GM12878 (cell line): Measurements from ENCODE around the gene SCN4A. TPM values are rescaled to one million over a fixed set of nuclear protein-coding genes. Genes with fewer than 3 reads are reported as not detected.
"Not testable (repeated sequence)": the region's sequence is repeated elsewhere in the genome, so short reads cannot be mapped to it uniquely, and the experiment has no call there.

ENCODE experiments used
- ATAC-seq: fragments of 200-7000 bp; cut with Tn5 transposase; 3 replicates; pipeline ENCODE4 v1.9.1; 2020; ENCODE audit warnings: mild to moderate bottlenecking, moderate library complexity
- BruUV-seq: library from RNA; stranded (reverse); fragments of 400-500 nt; replicated peaks from 2 replicates; lab custom pipeline; 2021; lab: Mats Ljungman, UMichigan
- CTCF ChIA-PET: fragments of 300-600 bp; sonication (Branson Sonifier 250); formaldehyde crosslinking; extraction: SDS; loops from one replicate; lab custom pipeline; 2021; ENCODE audit warnings: inconsistent platforms; lab: Yijun Ruan, JAX
- POLR2A ChIA-PET: fragments of 350-600 bp; formaldehyde crosslinking; extraction: SDS; loops from one replicate; lab custom pipeline; 2021; ENCODE audit warnings: inconsistent platforms; lab: Charles Lee
- RAD21 ChIA-PET: fragments of 300-600 bp; sonication (Branson Sonifier 250); formaldehyde crosslinking; loops from one replicate; lab custom pipeline; 2023; ENCODE audit warnings: antibody characterized with exemption; ENCODE audit not compliant: unreplicated experiment; lab: Charles Lee
- SMC1A ChIA-PET: fragments of 300-600 bp; sonication (Branson Sonifier 250); formaldehyde crosslinking; loops from one replicate; lab custom pipeline; 2023; ENCODE audit not compliant: unreplicated experiment, uncharacterized antibody; lab: Charles Lee
- DNase-seq: peaks from one replicate; pipeline ENCODE4 v3.0.0-alpha.2; 2011; ENCODE audit warnings: low read depth, low spot score
- FAIRE-seq: peaks from 3 replicates; lab custom pipeline; 2011; peaks lifted over from hg19 to GRCh38; lab: Jason Lieb, UNC
- H2AFZ ChIP-seq: 2 replicates; pipeline ENCODE4 v1.6.0; 2011; ENCODE audit warnings: low read depth, low read length, control low read depth; ENCODE audit not compliant: control insufficient read depth
- H3K27ac ChIP-seq: 2 replicates; pipeline ENCODE4 v1.5.1; 2011; ENCODE audit warnings: control low read depth; ENCODE audit not compliant: control insufficient read depth, insufficient read depth
- H3K27me3 ChIP-seq, 2 experiments: replicated peaks in 1 of 2; 2 replicates each; pipeline versions ENCODE4 v1.6.0 to v1.6.1; 2011; ENCODE audit warnings: low read length in 1 of 2; ENCODE audit not compliant: control insufficient read depth in 2 of 2, insufficient read depth in 2 of 2
- H3K36me3 ChIP-seq, 2 experiments: 2 replicates each; pipeline ENCODE4 v1.5.1; 2011; ENCODE audit warnings: low read length in 1 of 2; ENCODE audit not compliant: control insufficient read depth in 2 of 2, insufficient read depth in 2 of 2
- H3K4me1 ChIP-seq: 2 replicates; pipeline ENCODE4 v1.6.1; 2011; ENCODE audit warnings: mild to moderate bottlenecking, low read length, moderate library complexity, mixed read lengths; ENCODE audit not compliant: control insufficient read depth, insufficient read depth
- H3K4me2 ChIP-seq: 2 replicates; pipeline ENCODE4 v1.6.0; 2011; ENCODE audit warnings: control low read depth; ENCODE audit not compliant: control insufficient read depth, insufficient read depth
- H3K4me3 ChIP-seq: fragments of 200-600 bp; sonication (generic); 2 replicates; pipeline ENCODE4 v1.5.1; 2016
- H3K79me2 ChIP-seq: 2 replicates; pipeline ENCODE4 v1.6.0; 2011; ENCODE audit warnings: low read length; ENCODE audit not compliant: control insufficient read depth, insufficient read depth
- H3K9ac ChIP-seq: 2 replicates; pipeline ENCODE4 v1.8.0; 2011; ENCODE audit warnings: low read length, control low read depth, mixed read lengths; ENCODE audit not compliant: control insufficient read depth, insufficient read depth
- H3K9me3 ChIP-seq: replicated peaks from 3 replicates; pipeline ENCODE4 v1.5.1; 2011; ENCODE audit warnings: mild to moderate bottlenecking, low read length; ENCODE audit not compliant: control insufficient read depth, insufficient read depth
- H4K20me1 ChIP-seq: 2 replicates; pipeline ENCODE4 v1.6.0; 2011; ENCODE audit not compliant: control insufficient read depth, insufficient read depth
- BHLHE40 ChIP-seq, 2 experiments: fragments of 450-650 bp in 1 of 2; IDR thresholded peaks; 2 replicates each; pipeline ENCODE4 v1.6.1; 2011 to 2017; ENCODE audit warnings: low read depth in 2 of 2, borderline replicate concordance in 1 of 2, improper control_type of control experiment in 1 of 2, low read length in 1 of 2, mild to moderate bottlenecking in 1 of 2
- IKZF2 ChIP-seq, 2 experiments: fragments of 450-650 bp; IDR thresholded peaks; 2 replicates each; pipeline ENCODE4 v1.6.1; 2017; ENCODE audit warnings: mild to moderate bottlenecking in 2 of 2, moderate library complexity in 2 of 2
- MEF2B ChIP-seq: fragments of 450-650 bp; IDR thresholded peaks from 2 replicates; pipeline ENCODE4 v1.6.1; 2018; ENCODE audit warnings: mild to moderate bottlenecking, moderate library complexity; ENCODE audit not compliant: partially characterized antibody, poor library complexity, severe bottlenecking
- MTA2 ChIP-seq: fragments of 450-650 bp; IDR thresholded peaks from 2 replicates; pipeline ENCODE4 v1.6.1; 2016; ENCODE audit warnings: low read depth, mild to moderate bottlenecking, moderate library complexity
- NBN ChIP-seq: fragments of 450-650 bp; IDR thresholded peaks from 2 replicates; pipeline ENCODE4 v1.6.1; 2016
- POU2F2 ChIP-seq: IDR thresholded peaks from 3 replicates; pipeline ENCODE4 v1.6.1; 2011; ENCODE audit warnings: low read depth, mild to moderate bottlenecking, low read length, borderline replicate concordance
- SPI1 ChIP-seq: IDR thresholded peaks from 2 replicates; pipeline ENCODE4 v1.6.1; 2011; ENCODE audit warnings: low read depth, mild to moderate bottlenecking, low read length, moderate library complexity, borderline replicate concordance; ENCODE audit not compliant: insufficient read depth
- WGBS: methylation state at CpG from one replicate; pipeline ENCODE4 v1.1.6; 2016; ENCODE audit warnings: low lambda C conversion rate; ENCODE audit not compliant: insufficient replicate concordance, insufficient coverage; ENCODE audit errors: missing lambda C conversion rate; 5-methylcytosine and 5-hydroxymethylcytosine counted together
- in situ Hi-C: fragments of 300-500 bp; cut with MboI; formaldehyde crosslinking; loops from 9 replicates; pipeline ENCODE4 v1.14.3; 2018; ENCODE audit warnings: mixed read lengths
- intact Hi-C: fragments of 100-400 bp; cut with micrococcal nuclease; formaldehyde crosslinking; loops from one replicate; pipeline ENCODE4 v1.14.2; 2022; ENCODE audit not compliant: unreplicated experiment
- polyA plus RNA-seq, 11 experiments: library from polyadenylated mRNA; depleted of rRNA in 4 of 11; unstranded in 6 of 11; stranded (reverse) in 5 of 11; fragments of >200 nt; fragmentation: Nextera tagmentation in 4 of 11; fragmentation: Illumina TruSeq in 1 of 11; extraction: Ambion mirVana in 4 of 11; extraction: Trizol in 1 of 11; gene quantifications; 1 replicate in 1 of 11; 2 replicates in 10 of 11; pipeline versions ENCODE4 v1.2.1 to v1.2.3, GENCODE V29; 2011 to 2016; ENCODE audit warnings: inconsistent platforms in 2 of 11, missing spikeins in 2 of 11, low read depth in 1 of 11
- total RNA-seq, 4 experiments: library from RNA; depleted of rRNA in 3 of 4; stranded (reverse); fragments of >200 nt in 3 of 4; fragmentation: Illumina TruSeq in 1 of 4; extraction: Trizol in 1 of 4; gene quantifications; 2 replicates each; pipeline versions ENCODE4 v1.2.1 to v1.2.3, GENCODE V29; 2013 to 2021
- TF ChIP-seq, protein P1 (sequence below): fragments of 450-650 bp; IDR thresholded peaks from 2 replicates; pipeline ENCODE4 v1.6.1; 2017; ENCODE audit warnings: low read depth, mild to moderate bottlenecking, moderate library complexity
- TF ChIP-seq, protein P2 (sequence below): fragments of 450-650 bp; IDR thresholded peaks from 2 replicates; pipeline ENCODE4 v1.6.1; 2017; ENCODE audit warnings: mild to moderate bottlenecking, low read depth, inconsistent platforms; ENCODE audit not compliant: poor library complexity, severe bottlenecking
- TF ChIP-seq, protein P3 (sequence below): fragments of 450-650 bp; IDR thresholded peaks from 2 replicates; pipeline ENCODE4 v1.6.1; 2017; ENCODE audit warnings: mild to moderate bottlenecking, moderate library complexity

Gene SCN4A
- total and polyA plus RNA-seq, 10 of the 15 experiments (the other 5 are each of a cell fraction or from before 2014, with no cell fraction given) = under 0.01 to 0.15 (median 0.07) TPM; not detected in 4

DNA sequence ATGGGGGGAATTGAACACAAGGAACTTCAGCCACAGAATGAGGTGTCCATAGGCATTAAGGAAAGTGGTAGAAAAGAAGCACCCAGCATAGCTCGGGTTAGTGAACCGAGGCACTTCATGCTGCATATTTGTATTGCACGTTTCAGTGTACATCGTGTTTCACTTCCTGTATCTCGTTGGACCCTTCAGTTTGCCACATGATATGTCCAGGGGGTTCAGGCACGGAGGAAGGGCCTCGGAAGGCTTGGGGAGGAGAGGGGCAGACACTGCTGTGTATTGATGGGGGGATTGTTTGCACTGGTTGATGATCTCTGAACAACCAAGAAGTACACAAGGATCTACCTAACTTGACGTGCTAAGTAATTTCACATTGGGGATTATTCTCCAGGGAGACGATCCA, 50.3 kb downstream of the SCN4A start:
- H3K27me3 ChIP-seq, intact Hi-C loops, H3K4me3 ChIP-seq: not testable (repeated sequence)
- H3K27ac ChIP-seq = peak overlapping the region; percentile 62; the same call in 1 of the 2 replicates
- in situ Hi-C loops = loop anchor here (5.0 kb wide), 2 partner anchors 100 to 210 kb away; partner anchors contain the start of genes ERN1 and ICAM2
- ChIA-PET POLR2A (interaction anchor here (0.6 to 1.5 kb wide), 7 partner anchors 9 to 1236 kb away, joined by 3 to 15 read pairs (median 4); partner anchors contain the start of genes CD79B and POLG2), RAD21 (interaction anchor here (1.2 to 9.2 kb wide), 7 partner anchors 11 to 210 kb away, joined by 3 to 288 read pairs (median 13); partner anchors contain the start of genes CD79B and ICAM2)
- ATAC-seq = peak; percentile 80
- TF ChIP-seq, protein P1, sequence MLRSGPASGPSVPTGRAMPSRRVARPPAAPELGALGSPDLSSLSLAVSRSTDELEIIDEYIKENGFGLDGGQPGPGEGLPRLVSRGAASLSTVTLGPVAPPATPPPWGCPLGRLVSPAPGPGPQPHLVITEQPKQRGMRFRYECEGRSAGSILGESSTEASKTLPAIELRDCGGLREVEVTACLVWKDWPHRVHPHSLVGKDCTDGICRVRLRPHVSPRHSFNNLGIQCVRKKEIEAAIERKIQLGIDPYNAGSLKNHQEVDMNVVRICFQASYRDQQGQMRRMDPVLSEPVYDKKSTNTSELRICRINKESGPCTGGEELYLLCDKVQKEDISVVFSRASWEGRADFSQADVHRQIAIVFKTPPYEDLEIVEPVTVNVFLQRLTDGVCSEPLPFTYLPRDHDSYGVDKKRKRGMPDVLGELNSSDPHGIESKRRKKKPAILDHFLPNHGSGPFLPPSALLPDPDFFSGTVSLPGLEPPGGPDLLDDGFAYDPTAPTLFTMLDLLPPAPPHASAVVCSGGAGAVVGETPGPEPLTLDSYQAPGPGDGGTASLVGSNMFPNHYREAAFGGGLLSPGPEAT = peak; percentile 52; the same call in 1 of the 2 replicates
- TF ChIP-seq BHLHE40 (IDR thresholded peaks at IDR 0.05; ENCODE audit: borderline replicate concordance in 1 of 2, low read depth in 2 of 2, low read length in 1 of 2) (peak; percentile 52 to 91; a peak in 3 of 4 replicates), MTA2 (peak; percentile 45; the same call in 1 of the 2 replicates), MEF2B (peak; percentile 80), IKZF2 (IDR thresholded peaks at IDR 0.05) (peak; percentile 52 to 65; a peak in 3 of 4 replicates), SPI1 (peak; percentile 79), NBN (0 out of 2 replicates have a peak, but pooled peaks have one; percentile 65), POU2F2 (0 out of 3 replicates have a peak, but pooled peaks have one; percentile 32)
- TF ChIP-seq, protein P2, sequence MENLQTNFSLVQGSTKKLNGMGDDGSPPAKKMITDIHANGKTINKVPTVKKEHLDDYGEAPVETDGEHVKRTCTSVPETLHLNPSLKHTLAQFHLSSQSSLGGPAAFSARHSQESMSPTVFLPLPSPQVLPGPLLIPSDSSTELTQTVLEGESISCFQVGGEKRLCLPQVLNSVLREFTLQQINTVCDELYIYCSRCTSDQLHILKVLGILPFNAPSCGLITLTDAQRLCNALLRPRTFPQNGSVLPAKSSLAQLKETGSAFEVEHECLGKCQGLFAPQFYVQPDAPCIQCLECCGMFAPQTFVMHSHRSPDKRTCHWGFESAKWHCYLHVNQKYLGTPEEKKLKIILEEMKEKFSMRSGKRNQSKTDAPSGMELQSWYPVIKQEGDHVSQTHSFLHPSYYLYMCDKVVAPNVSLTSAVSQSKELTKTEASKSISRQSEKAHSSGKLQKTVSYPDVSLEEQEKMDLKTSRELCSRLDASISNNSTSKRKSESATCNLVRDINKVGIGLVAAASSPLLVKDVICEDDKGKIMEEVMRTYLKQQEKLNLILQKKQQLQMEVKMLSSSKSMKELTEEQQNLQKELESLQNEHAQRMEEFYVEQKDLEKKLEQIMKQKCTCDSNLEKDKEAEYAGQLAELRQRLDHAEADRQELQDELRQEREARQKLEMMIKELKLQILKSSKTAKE = peak; percentile 20
- TF ChIP-seq, protein P3, sequence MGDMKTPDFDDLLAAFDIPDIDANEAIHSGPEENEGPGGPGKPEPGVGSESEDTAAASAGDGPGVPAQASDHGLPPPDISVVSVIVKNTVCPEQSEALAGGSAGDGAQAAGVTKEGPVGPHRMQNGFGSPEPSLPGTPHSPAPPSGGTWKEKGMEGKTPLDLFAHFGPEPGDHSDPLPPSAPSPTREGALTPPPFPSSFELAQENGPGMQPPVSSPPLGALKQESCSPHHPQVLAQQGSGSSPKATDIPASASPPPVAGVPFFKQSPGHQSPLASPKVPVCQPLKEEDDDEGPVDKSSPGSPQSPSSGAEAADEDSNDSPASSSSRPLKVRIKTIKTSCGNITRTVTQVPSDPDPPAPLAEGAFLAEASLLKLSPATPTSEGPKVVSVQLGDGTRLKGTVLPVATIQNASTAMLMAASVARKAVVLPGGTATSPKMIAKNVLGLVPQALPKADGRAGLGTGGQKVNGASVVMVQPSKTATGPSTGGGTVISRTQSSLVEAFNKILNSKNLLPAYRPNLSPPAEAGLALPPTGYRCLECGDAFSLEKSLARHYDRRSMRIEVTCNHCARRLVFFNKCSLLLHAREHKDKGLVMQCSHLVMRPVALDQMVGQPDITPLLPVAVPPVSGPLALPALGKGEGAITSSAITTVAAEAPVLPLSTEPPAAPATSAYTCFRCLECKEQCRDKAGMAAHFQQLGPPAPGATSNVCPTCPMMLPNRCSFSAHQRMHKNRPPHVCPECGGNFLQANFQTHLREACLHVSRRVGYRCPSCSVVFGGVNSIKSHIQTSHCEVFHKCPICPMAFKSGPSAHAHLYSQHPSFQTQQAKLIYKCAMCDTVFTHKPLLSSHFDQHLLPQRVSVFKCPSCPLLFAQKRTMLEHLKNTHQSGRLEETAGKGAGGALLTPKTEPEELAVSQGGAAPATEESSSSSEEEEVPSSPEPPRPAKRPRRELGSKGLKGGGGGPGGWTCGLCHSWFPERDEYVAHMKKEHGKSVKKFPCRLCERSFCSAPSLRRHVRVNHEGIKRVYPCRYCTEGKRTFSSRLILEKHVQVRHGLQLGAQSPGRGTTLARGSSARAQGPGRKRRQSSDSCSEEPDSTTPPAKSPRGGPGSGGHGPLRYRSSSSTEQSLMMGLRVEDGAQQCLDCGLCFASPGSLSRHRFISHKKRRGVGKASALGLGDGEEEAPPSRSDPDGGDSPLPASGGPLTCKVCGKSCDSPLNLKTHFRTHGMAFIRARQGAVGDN = peak; percentile 75
- TF ChIP-seq, all 136 proteins: peak for 10; not testable (repeated sequence) for 126
- H3K79me2 ChIP-seq, H3K9me3 ChIP-seq, H3K36me3 ChIP-seq, H3K9ac ChIP-seq, H4K20me1 ChIP-seq, BruUV-seq, DNase-seq: not testable (repeated sequence)
- Histone ChIP-seq H3K4me1 (peaks cover 19% of the 10 kb centered on the region), H3K4me2 (peak overlapping the region; percentile 47), H2AFZ (peak overlapping the region; percentile 71)
- FAIRE-seq = peak; percentile 62
- 2% methylated on average over 9 of the region's 9 CpGs for WGBS
- ChIA-PET CTCF (interaction anchor here (0.6 to 17.4 kb wide), 13 partner anchors 9 to 211 kb away, joined by 3 to 481 read pairs (median 5); partner anchors contain the start of gene CD79B), SMC1A (interaction anchor here (0.7 to 14.0 kb wide), 9 partner anchors 9 to 212 kb away, joined by 3 to 248 read pairs (median 6); partner anchors contain the start of genes CD79B and ICAM2)
